GM18858 (cell line): ENCODE measurements around the gene DMBT1.

Experiments used
- ATAC-seq: cut with Tn5 transposase; IDR thresholded peaks from one replicate; pipeline ENCODE4 v1.9.1; 2021; ENCODE audit not compliant: unreplicated experiment

The DMBT1 gene

DNA sequence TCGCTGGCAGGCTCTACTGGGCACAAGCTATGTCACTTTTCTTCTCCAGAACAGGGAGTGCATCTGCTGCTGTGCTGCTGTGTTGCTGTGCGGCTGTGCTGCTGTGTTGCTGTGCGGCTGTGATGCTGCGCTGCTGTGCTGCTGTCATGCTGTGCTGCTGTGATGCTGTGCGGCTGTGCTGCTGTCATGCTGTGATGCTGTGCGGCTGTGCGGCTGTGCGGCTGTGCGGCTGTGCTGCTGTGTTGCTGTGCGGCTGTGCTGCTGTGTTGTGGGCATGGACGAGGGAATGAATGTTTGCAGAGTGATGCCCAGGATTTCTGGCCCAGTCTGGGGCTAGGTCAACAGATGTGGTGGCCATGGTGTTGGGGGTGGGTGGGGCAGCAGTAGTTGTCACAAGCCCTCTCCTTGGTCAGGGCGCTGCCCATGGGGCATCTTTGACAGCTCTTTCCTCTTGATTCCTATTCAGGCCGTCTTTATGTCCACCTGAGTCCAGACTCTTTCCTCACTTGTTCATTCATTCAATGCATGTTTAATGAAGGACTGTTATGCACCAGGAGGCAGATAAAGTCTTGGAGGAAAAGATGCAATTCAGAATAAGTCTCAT is 83.5 kb downstream of the DMBT1 start:
- ATAC-seq: no peak

DNA sequence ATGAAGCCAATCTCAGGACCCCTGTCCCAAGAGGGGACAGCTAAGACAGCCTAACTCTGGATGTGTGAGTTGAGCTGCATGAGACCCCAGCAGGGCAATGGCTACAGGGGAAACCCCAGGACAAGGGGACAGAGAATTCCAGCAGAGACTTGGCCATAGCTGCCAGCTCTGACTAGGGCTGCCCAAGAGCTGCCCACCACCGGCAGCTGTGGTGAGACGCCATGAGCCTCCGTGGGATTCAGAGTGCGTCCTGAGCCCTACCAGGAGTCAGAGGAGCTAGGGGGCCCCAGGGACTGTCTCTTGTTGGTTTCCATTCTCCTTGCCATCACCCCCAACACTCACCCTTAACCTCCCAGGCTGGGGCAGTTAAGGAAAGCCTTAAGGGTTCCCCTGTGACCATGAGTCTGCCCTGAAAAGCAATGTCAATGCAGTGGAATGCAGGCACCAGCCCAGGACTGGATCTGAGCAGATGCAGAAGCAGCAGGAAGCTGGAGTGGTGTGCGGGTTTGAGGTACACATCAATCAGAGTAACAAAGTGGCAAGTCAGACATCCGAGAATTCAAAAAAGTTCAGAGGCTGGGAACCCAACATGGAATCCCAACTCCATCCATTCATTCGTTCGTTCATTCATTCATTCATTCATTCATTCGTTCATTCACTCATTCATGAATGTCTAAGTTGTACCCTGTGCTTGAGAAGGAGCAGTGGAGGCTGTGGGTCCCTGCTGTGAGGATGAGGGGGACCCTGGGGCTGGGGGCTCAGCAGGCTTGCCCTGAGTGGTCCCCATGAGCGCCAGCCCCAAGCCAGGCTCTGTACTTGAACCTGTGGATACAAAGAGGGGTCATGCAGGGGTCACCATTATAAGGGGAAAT is 86.2 kb downstream of the DMBT1 start:
- ATAC-seq: no peak

- ATAC-seq: no peak
These were observed 86.9 kb downstream of the DMBT1 start for GRCh38 chr10:122647383-122647968.

GRCh38 chr10:122648599-122649428 is 88.3 kb downstream of the DMBT1 start:
- ATAC-seq: no peak

GRCh38 chr10:122649903-122650302 is 89.3 kb downstream of the DMBT1 start:
- ATAC-seq: no peak

DNA sequence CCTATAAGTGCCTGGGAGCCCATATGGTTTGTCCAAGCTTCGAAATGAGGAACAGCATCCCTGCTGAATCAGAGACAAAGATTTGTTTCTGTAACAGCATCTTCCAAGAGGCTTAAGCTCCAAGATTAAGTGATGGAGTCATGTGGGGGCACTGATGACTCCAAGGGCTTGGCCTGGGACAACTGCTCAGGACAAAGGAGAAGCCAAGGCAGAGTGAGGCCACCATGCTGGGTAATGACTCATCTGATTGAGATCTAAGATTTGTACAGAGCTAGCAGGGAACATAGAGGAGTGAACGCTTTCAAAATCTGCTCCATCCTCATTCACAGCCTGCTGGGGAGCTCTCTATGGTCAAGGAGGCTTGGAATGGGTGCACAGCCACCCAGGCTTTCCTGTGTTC is 89.8 kb downstream of the DMBT1 start:
- ATAC-seq: no peak

DNA sequence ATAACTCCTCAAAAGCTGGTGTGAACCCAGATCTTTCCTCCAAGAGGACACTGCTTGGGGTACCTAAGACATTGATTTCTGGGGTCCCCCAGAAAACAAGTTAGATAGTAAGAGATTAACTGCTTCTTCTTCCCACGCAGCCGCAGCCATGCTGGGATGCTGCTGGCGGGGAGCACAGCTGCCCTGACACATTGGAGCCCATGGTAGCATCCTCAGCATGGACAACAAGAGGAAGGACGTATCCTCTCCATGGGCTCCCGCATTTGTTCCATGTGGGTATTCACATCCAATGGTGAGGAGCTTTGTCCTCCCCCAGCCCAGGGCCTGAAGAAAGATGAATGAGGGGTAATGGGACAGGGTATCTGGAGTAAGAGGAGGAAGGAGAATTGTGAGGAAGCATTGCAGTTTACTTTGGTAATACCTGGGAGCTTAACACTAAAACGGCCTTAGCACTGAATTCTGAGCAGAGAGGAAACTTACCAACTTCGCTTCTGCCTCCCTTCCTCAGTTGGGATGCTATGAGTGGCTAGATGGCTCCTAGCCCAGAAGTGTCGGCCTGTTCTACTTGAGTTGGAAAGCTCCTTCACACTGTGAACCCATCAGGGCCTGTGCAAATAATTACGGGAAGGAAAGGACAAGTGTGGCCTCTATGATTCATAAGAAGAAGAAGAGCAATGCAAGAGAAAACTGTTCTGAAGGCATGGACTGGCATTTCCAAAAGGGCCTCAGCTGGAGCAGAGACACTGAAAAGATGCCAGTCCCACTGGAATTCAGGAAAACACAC is 95.2 kb downstream of the DMBT1 start:
- no peak for ATAC-seq

GRCh38 chr10:122656308-122656705 is 95.8 kb downstream of the DMBT1 start:
- ATAC-seq: no peak

DNA sequence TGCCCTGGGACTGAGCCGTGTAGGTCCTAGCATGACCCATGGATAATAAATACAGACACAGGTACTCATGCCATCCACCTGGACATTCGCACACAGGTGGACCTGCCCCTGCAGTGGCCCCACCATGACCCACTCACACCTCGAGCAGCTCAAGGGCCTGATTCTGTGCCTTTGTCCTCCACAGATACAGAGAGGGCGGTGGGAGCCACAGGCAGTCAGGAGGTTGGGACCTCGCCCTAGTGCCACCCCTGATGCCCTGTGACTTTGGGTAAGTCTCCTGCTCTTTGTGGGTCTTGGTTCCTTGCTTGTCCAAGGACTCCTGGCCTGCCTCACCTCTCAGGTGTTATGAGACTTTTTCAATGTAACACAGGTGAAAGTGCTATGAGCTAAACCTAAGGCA is 96.2 kb downstream of the DMBT1 start:
- no peak for ATAC-seq

DNA sequence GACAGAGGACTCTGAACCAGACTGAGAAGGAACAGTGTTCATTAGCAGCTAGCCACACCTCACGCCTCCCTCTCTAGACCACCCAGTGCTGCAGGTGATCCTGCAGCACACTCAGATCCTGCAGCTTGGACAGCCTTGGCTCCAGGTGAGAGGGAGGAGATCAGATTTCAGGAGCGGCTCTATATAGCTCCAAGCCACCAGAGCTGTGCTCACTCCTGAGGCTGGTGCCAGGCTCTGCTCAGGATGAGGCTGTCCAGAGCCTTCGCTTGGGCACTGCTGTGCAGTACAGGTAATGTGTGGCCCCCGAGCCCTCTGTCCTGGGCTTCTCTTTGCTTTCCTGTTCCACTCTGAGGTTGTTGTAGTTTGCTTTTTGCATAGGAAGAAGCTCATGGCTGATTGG is 96.7 kb downstream of the DMBT1 start:
- no peak for ATAC-seq

- no peak for ATAC-seq
These were observed 97.2 kb downstream of the DMBT1 start for GRCh38 chr10:122657729-122658128.

- ATAC-seq: no peak
These were observed 97.9 kb downstream of the DMBT1 start for GRCh38 chr10:122658356-122659049.

DNA sequence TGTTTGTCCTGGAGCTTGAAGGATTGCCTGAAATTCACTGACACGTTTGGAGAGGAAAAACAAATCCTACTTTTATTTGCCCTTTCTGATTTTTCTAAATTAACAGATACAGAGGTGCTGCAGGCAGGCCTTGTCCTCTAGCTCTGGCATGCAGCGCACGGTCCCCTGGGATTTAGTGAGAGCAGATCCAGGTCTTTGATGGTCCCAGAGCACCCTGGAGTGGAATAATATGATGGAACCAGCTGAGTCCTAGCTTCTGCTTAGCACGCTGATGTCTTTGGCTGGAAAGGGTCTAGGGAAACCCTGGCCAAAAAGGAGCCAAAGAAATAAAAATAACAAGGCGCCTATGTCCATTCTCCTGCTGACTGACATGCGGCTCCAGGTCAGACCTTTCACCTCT is 98.6 kb downstream of the DMBT1 start:
- no peak for ATAC-seq

DNA sequence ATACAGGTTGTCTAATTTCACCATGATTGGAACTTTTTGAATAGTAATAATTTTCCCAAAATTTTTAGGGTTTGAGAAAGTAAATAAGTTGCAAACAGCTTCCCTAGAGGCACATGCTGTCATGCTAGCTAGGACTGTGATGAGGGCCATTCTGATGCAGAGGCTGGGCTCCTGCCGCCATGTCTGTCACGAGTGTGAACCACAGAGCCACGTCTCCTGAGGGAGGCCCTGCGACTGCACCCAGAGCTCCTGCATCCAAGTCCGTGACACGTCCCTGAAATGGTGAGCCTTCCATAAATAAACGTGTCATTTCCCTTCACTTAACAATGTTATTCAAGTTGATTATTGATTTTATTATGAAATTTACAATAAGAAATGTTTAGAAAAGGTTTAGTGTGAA is 99.1 kb downstream of the DMBT1 start:
- ATAC-seq: no peak

GRCh38 chr10:122660696-122661095 is 100.1 kb downstream of the DMBT1 start:
- ATAC-seq: no peak

GRCh38 chr10:122662231-122662630 is 101.7 kb downstream of the DMBT1 start:
- no peak for ATAC-seq

- no peak for ATAC-seq
These were observed 103.1 kb downstream of the DMBT1 start for GRCh38 chr10:122663516-122664130.

DNA sequence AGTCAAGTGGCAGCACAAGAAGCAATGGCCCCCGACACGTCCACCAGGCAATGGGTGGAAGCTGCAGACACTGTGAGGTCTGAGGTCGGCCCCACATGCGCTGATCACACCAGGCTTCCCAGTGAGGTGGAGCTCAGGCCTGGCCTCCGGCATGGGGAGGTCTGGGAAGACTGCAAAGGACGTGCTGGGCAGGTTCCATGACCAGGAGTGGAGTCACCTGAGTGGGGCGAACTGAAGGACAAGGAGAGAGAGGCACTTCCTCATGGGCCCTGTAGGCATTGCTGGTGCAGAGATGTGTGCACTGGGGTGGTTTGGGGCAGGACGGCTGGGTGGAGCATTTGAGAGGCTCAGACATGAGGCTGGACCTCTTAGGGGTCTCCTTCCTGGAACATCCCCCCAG is 103.9 kb downstream of the DMBT1 start:
- ATAC-seq: no peak

DNA sequence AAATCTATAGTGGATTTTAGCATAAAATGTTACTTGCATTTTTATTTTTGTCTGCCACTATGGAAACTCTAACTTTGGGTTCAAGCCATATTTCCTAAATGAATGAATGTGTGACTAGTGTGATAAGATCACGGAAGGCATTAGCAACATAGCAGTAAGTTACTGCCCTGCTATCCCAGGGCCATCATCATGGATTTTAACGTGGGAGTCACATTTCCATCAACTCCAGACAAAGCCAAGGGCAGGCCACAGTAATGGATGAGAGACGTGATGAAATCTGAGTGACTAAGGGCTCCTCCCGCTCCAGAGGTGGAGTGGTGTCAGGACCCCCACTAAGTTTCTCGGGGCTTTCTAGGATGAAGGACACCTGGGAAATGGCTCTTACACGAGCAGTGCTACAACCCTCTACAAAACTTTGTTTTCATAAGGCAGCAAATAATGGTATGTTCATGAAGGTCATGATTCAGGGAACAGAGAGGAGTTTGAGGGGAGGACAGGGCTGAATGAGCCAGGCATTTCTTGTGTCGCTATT is 104.8 kb downstream of the DMBT1 start:
- ATAC-seq: no peak
